OCI-LY3 (cell line): ENCODE results near the gene PRELID1.

ENCODE experiments used
- CTCF ChIP-seq: fragments of 200-600, 300-600 bp; sonication (generic); IDR thresholded peaks from 2 replicates; pipeline ENCODE4 v1.5.1; 2014; ENCODE audit warnings: antibody characterized with exemption, low read length, low read depth
- EZH2phosphoT487 ChIP-seq: fragments of 200-600 bp; shearing (Covaris generic); IDR thresholded peaks from 2 replicates; pipeline ENCODE4 v1.6.1; 2018; ENCODE audit warnings: antibody characterized with exemption, mixed run types, low read depth

GRCh38 chr5:177338251-177339106 lies 34.9 kb downstream of the PRELID1 start:
- TF ChIP-seq CTCF (no peak), EZH2phosphoT487 (no peak)
